GM18508 (cell line): ENCODE measurements around the gene ADIPOQ.
"Not testable (repeated sequence)": the region's sequence is repeated elsewhere in the genome, so short reads cannot be mapped to it uniquely, and the experiment has no call there.

Experiments used
- ATAC-seq: cut with Tn5 transposase; IDR thresholded peaks from one replicate; pipeline ENCODE4 v1.9.1; 2021; ENCODE audit warnings: moderate number of reproducible peaks; ENCODE audit not compliant: insufficient read depth, unreplicated experiment

Gene ADIPOQ

GRCh38 chr3:186896006-186896405 lies 53.5 kb downstream of the ADIPOQ start:
- ATAC-seq: no peak

GRCh38 chr3:186896875-186897274 lies 54.4 kb downstream of the ADIPOQ start:
- no peak for ATAC-seq

- ATAC-seq: no peak
Measured at GRCh38 chr3:186901135-186901734, 58.7 kb downstream of the ADIPOQ start.

- ATAC-seq: no peak
Measured at GRCh38 chr3:186902154-186902553, 59.6 kb downstream of the ADIPOQ start.

- ATAC-seq: no peak
Measured at GRCh38 chr3:186902713-186903112, 60.2 kb downstream of the ADIPOQ start.

GRCh38 chr3:186903676-186904075 lies 61.2 kb downstream of the ADIPOQ start:
- ATAC-seq: not testable (repeated sequence)

GRCh38 chr3:186907075-186907474 lies 64.6 kb downstream of the ADIPOQ start:
- ATAC-seq: not testable (repeated sequence)
